GM23248 (cell line): ENCODE data around the gene ZNF415.

ENCODE experiments used
- EZH2 ChIP-seq: fragments of 200-600 bp; sonication (generic); IDR thresholded peaks from 2 replicates; pipeline ENCODE4 v1.6.1; 2018; ENCODE audit warnings: antibody characterized with exemption, mild to moderate bottlenecking; ENCODE audit not compliant: insufficient read depth, poor library complexity, severe bottlenecking
- EZH2phosphoT487 ChIP-seq: fragments of 200-600 bp; sonication (generic); IDR thresholded peaks from 2 replicates; pipeline ENCODE4 v1.6.1; 2018; ENCODE audit warnings: antibody characterized with exemption, moderate library complexity, mild to moderate bottlenecking, low read depth; ENCODE audit not compliant: insufficient read depth

DNA sequence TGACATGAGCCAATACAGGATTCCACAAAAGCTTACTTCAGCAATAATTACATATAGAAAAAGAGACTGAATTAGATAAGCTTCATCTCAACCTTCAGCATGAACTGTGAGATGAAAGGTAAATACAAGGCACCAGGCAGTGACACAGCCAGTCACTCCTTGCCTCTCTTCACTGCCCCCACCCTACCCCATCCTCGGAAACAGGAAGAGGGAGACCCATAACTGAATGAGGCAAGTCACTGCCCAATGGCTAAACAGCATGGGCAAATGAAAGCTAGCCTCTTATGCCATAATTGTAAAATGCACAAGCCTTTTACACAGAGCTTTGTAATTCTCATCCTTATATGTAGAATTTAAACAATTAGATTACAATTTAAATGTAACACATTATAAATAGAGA is 31.2 kb downstream of the ZNF415 start:
- TF ChIP-seq EZH2phosphoT487 (no peak), EZH2 (no peak)
